Kidney glomerular epithelial cell (primary cell): Measurements from ENCODE around the gene USH2A.

Source experiments
- DNase-seq: peaks from one replicate; lab custom pipeline; 2025; lab: John Stamatoyannopoulos, UW

Gene USH2A

GRCh38 chr1:215717677-215718426, 705.4 kb downstream of the USH2A start:
- DNase-seq = no peak

GRCh38 chr1:215710899-215711225, 712.4 kb downstream of the USH2A start:
- no peak for DNase-seq

- DNase-seq = peak; percentile 19
Measured at GRCh38 chr1:215710036-215710898, 713.0 kb downstream of the USH2A start.

GRCh38 chr1:215704089-215704860, 719.0 kb downstream of the USH2A start:
- no peak for DNase-seq

- peak; percentile 68 for DNase-seq
Measured at GRCh38 chr1:215682232-215682631, 741.0 kb downstream of the USH2A start.

- DNase-seq = no peak
Measured at GRCh38 chr1:215681041-215681440, 742.2 kb downstream of the USH2A start.

- no peak for DNase-seq
Measured at GRCh38 chr1:215679231-215679630, 744.0 kb downstream of the USH2A start.

- DNase-seq = no peak
Measured at GRCh38 chr1:215677112-215677511, 746.1 kb downstream of the USH2A start.

- DNase-seq = no peak
Measured at GRCh38 chr1:215673943-215674342, 749.3 kb downstream of the USH2A start.

GRCh38 chr1:215672482-215672881, 750.8 kb downstream of the USH2A start:
- no peak for DNase-seq

- no peak for DNase-seq
Measured at GRCh38 chr1:215669806-215670491, 753.3 kb downstream of the USH2A start.

- peak; percentile 59 for DNase-seq
Measured at GRCh38 chr1:215667761-215668160, 755.5 kb downstream of the USH2A start.

GRCh38 chr1:215665215-215665614, 758.0 kb downstream of the USH2A start:
- DNase-seq = peak; percentile 82

GRCh38 chr1:215661033-215661432, 762.2 kb downstream of the USH2A start:
- peak; percentile 11 for DNase-seq

- DNase-seq = peak; percentile 47
Measured at GRCh38 chr1:215660259-215660658, 763.0 kb downstream of the USH2A start.

GRCh38 chr1:215657047-215657446, 766.2 kb downstream of the USH2A start:
- no peak for DNase-seq

- no peak for DNase-seq
Measured at GRCh38 chr1:215652371-215652770, 770.9 kb downstream of the USH2A start.

- DNase-seq = no peak
Measured at GRCh38 chr1:215651867-215652266, 771.4 kb downstream of the USH2A start.

- DNase-seq = no peak
Measured at GRCh38 chr1:215650446-215651149, 772.6 kb downstream of the USH2A start.

- DNase-seq = no peak
Measured at GRCh38 chr1:215648957-215649356, 774.3 kb downstream of the USH2A start.

GRCh38 chr1:215647738-215648137, 775.5 kb downstream of the USH2A start:
- no peak for DNase-seq
